Measurements from ENCODE around the gene CLMN. TPM values are rescaled to one million over a fixed set of nuclear protein-coding genes. Genes with fewer than 3 reads are reported as not detected.

CLMN gene
- total RNA-seq, 1 donor = 0.36 TPM

- TF ChIP-seq CTCF (IDR thresholded peaks at IDR 0.05; ENCODE audit: insufficient read depth, low read length) = no peak
- no peak for DNase-seq (ENCODE audit: low read depth)
These were observed 17.4 kb upstream of the CLMN start for GRCh38 chr14:95337041-95337595.

GRCh38 chr14:95336192-95336760, 16.6 kb upstream of the CLMN start:
- no peak for TF ChIP-seq CTCF (IDR thresholded peaks at IDR 0.05; ENCODE audit: insufficient read depth, low read length)
- no peak overlapping the region for H3K4me3 ChIP-seq (ENCODE audit: low read depth, low read length)
- no peak for DNase-seq (ENCODE audit: low read depth)

More at GRCh38 chr14:95337041-95337595, 17.4 kb upstream of the CLMN start:
- H3K4me3 ChIP-seq (ENCODE audit: low read depth, low read length) = no peak overlapping the region

- no peak overlapping the region for H3K4me3 ChIP-seq (ENCODE audit: low read depth, low read length)
- no peak for DNase-seq (ENCODE audit: low read depth)
- no peak for TF ChIP-seq CTCF (IDR thresholded peaks at IDR 0.05; ENCODE audit: insufficient read depth, low read length)
These were observed 15.4 kb upstream of the CLMN start for GRCh38 chr14:95335071-95335470.

- no peak for DNase-seq (ENCODE audit: low read depth)
- no peak for TF ChIP-seq CTCF (IDR thresholded peaks at IDR 0.05; ENCODE audit: insufficient read depth, low read length)
- H3K4me3 ChIP-seq (ENCODE audit: low read depth, low read length) = no peak overlapping the region
These were observed 14.3 kb upstream of the CLMN start for GRCh38 chr14:95334044-95334443.

GRCh38 chr14:95332641-95333040, 12.9 kb upstream of the CLMN start:
- no peak for TF ChIP-seq CTCF (IDR thresholded peaks at IDR 0.05; ENCODE audit: insufficient read depth, low read length)
- DNase-seq (ENCODE audit: low read depth) = no peak
- no peak overlapping the region for H3K4me3 ChIP-seq (ENCODE audit: low read depth, low read length)

- TF ChIP-seq CTCF (IDR thresholded peaks at IDR 0.05; ENCODE audit: insufficient read depth, low read length) = no peak
- no peak for DNase-seq (ENCODE audit: low read depth)
- no peak overlapping the region for H3K4me3 ChIP-seq (ENCODE audit: low read depth, low read length)
These were observed 12.2 kb upstream of the CLMN start for GRCh38 chr14:95331708-95332408.

Measured in fibroblast of the aortic adventitia (primary cell).